ENCODE results near the gene RNF145. TPM values are rescaled to one million over a fixed set of nuclear protein-coding genes. Genes with fewer than 3 reads are reported as not detected.
"Not testable (repeated sequence)": the region's sequence is repeated elsewhere in the genome, so short reads cannot be mapped to it uniquely, and the experiment has no call there.

The RNF145 gene
- total RNA-seq, 2 experiments from 2014 or later: 102 to 107 TPM

DNA sequence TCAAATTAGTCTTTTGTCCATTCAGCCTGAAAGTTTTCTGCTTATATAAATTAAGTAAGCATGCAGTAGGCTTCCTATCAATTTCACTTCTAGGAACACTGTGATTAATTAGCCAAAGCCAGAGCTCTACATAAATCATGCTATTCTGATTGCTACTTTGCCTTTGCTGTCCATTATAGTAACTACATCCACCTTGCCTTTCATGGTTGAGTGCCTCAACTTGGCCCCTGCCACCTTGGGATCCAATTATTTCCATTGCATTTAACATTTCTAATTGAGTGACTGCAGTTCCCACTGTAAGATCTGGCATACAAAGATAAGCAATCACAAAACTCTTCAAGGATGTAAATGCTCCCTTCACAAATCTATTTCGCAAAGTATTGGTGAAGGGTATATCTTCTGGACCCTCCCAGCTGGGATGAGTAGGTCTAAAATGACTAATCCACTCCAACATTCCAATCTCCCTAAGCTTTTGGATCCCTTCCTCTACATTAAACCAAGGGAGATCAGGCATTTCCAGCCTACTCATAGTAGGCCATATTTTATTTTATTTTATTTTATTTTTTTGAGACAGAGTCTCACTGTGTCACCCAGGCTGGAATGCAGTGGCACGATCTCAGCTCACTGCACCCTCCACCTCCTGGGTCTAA, 26.6 kb upstream of the RNF145 start:
- H3K4me3 Mint-ChIP-seq; ATAC-seq (ENCODE audit: low read depth); H3K4me1 Mint-ChIP-seq; H3K27ac Mint-ChIP-seq; DNase-seq; H3K36me3 Mint-ChIP-seq; H3K9me3 Mint-ChIP-seq; H3K27me3 Mint-ChIP-seq; POLR2A ChIA-PET: not testable (repeated sequence)

DNA sequence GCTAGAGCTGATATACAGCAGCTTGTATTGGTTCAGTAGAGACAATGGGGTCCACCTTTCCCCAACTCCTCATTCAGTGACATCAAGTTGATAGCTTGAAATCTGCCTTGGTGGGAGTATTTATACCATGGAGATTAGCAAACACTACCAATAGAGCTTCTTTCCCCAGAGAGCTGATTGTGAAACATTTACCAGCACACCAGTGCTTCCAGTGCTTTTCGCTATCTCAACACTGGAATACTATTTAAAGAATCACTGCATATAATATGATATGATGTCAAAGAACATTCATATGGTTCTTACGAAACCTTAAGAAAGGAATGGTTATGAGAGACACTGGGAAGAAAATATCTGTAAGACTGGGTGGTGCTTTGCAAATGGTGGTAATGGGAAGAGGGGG, 21.8 kb upstream of the RNF145 start:
- Mint-ChIP-seq H3K4me3 (no peak overlapping the region), H3K36me3 (no peaks in the 10 kb centered on the region), H3K4me1 (no peaks in the 10 kb centered on the region), H3K27ac (no peak overlapping the region), H3K27me3 (no peaks in the 10 kb centered on the region), H3K9me3 (peaks cover 2% of the 10 kb centered on the region)
- DNase-seq: no peak
- no peak for ATAC-seq (ENCODE audit: low read depth)
- POLR2A ChIA-PET: no interaction called here

DNA sequence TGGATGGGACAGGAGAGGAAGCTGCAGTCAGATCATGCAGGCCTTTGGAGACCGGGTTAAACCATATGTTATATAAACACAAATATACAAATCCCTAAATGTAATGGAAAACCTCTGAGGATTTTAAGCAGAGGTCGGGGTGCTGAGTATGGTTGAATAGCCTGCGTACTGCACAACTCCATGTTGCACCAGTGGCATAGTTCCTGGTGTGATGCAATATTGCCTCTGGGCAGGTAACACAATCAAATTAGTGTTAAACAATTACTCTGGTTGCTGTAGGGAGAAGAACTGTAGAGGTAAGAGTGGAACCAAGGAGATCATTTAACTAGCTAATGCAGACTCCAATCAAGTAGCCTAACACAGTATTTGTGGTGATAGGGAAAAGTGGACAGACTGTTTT, 21.3 kb upstream of the RNF145 start:
- Mint-ChIP-seq H3K4me1 (no peaks in the 10 kb centered on the region), H3K27me3 (no peaks in the 10 kb centered on the region), H3K36me3 (no peaks in the 10 kb centered on the region), H3K9me3 (peaks cover 2% of the 10 kb centered on the region), H3K27ac (no peak overlapping the region), H3K4me3 (no peak overlapping the region)
- POLR2A ChIA-PET: no interaction called here
- DNase-seq: no peak
- ATAC-seq (ENCODE audit: low read depth): no peak

DNA sequence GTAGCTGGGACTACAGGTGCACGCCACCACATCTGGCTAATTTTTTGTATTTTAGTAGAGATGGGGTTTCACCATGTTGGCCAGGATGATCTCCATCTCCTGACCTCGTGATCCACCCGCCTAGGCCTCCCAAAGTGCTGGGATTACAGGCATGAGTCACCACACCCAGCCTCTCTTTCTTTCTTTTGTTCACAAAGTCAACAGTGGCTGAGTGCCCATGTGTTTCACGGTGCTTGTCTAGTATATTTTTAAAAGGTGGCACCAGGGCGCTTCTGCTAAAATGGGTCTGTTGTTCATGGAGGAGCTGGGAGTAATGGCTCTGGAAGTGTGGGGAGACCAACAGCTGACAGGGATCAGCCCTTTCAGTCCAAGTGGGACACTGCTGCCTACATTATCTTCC, 18.7 kb upstream of the RNF145 start:
- H3K9me3 Mint-ChIP-seq; H3K27ac Mint-ChIP-seq; DNase-seq; H3K4me3 Mint-ChIP-seq; H3K27me3 Mint-ChIP-seq; H3K36me3 Mint-ChIP-seq; H3K4me1 Mint-ChIP-seq; ATAC-seq (ENCODE audit: low read depth); POLR2A ChIA-PET: not testable (repeated sequence)

DNA sequence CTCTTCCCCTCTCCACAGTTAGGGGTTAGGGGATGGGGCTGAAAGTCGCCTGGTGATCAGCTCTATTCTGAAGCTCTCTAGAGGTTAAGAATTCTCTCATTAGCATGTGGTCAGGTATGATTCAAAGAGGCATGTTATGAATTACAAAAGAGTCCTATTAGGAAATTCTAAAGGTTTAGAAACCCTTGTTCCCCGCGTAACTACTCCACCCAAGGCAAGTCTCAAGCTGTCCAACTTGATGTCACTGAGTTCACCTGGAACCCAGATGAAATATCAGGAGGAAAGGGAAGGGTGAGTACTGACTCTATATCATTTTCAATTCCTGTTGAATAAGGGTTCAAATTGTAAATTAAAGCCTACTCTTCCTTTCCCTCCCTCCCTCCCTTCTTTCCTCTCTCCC, 18.1 kb upstream of the RNF145 start:
- no peak for ATAC-seq (ENCODE audit: low read depth)

DNA sequence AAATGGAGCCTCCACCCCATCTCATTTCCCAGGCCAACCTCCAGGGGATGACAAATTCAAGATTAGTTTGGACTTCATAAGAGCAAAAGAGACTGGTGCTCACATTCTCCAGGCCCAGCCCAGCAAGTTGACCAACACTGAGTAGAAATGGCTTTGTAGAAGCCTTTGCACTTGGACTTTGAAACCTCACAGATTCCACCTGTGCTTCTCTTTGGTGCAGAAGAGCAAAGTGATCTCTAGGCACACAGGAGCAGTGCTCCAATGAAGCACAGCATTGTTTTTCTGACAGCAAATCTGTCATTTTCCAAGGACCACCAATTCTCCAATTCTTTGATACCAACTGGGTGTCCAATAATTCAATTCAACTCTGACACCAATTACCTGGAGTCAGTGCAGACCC, 17.1 kb upstream of the RNF145 start:
- ATAC-seq (ENCODE audit: low read depth) (no peak), DNase-seq (no peak)
- POLR2A ChIA-PET: no interaction called here
- no peak overlapping the region for H3K27ac Mint-ChIP-seq
- H3K9me3 Mint-ChIP-seq: peaks cover 4% of the 10 kb centered on the region
- no peak overlapping the region for H3K4me3 Mint-ChIP-seq
- H3K27me3 Mint-ChIP-seq: no peaks in the 10 kb centered on the region
- H3K36me3 Mint-ChIP-seq: peaks cover 3% of the 10 kb centered on the region
- H3K4me1 Mint-ChIP-seq: peaks cover 2% of the 10 kb centered on the region

More for the DNA sequence above, 18.1 kb upstream of the RNF145 start:
- peaks cover 2% of the 10 kb centered on the region for H3K9me3 Mint-ChIP-seq
- peaks cover under 1% of the 10 kb centered on the region for H3K4me1 Mint-ChIP-seq
- no peak overlapping the region for H3K27ac Mint-ChIP-seq
- no peaks in the 10 kb centered on the region for H3K27me3 Mint-ChIP-seq
- DNase-seq: no peak
- H3K36me3 Mint-ChIP-seq: peaks cover under 1% of the 10 kb centered on the region
- POLR2A ChIA-PET: no interaction called here
- H3K4me3 Mint-ChIP-seq: no peak overlapping the region

DNA sequence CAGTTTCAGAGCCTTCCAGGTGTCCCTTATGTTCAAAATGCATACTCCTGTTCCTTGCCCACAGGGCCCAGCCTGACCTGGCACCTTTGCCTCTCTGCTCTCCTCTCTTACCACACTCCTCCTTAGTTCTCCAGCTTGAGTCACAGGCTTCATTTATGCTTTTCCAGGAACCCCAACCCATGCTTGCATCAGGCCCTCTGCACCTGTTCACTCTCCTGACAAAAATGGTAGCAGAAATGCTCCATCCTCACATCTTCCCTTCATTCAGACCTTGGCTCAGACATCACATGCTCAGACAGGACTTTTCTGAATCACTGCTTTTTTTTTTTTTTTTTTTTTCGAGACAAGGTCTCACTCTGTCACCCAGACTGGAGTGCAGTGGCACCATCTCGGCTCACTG, 15.1 kb upstream of the RNF145 start:
- peaks cover 4% of the 10 kb centered on the region for H3K9me3 Mint-ChIP-seq
- H3K27me3 Mint-ChIP-seq: no peaks in the 10 kb centered on the region
- no peak for ATAC-seq (ENCODE audit: low read depth)
- POLR2A ChIA-PET: interaction anchor here (0.7 kb wide), 1 partner anchor 20 kb away, joined by 4 read pairs; no protein-coding TSS in a partner anchor
- DNase-seq: no peak
- H3K4me3 Mint-ChIP-seq: no peak overlapping the region
- peaks cover 2% of the 10 kb centered on the region for H3K4me1 Mint-ChIP-seq
- peaks cover 4% of the 10 kb centered on the region for H3K36me3 Mint-ChIP-seq
- H3K27ac Mint-ChIP-seq: no peak overlapping the region

DNA sequence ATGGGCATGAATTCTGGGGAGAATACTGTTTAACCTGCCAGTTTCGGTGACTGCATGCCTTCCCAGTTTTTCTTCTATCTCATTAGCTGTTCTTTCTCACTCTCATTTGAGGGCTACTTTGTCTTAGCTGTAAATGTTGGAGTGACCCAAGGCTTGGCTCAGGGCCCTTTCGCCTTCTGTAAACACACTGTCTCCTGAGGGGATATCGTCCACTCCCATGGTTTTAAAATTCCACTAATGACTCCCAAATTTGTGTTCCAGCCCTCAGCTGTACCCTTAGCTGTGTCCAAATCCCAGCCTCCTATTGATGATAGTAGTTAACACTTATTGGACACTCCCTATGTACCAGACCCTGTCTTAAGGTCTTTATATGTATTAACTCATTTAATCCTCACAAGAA, 14.1 kb upstream of the RNF145 start:
- Mint-ChIP-seq H3K4me1 (peaks cover 2% of the 10 kb centered on the region), H3K27me3 (no peaks in the 10 kb centered on the region), H3K27ac (no peak overlapping the region), H3K36me3 (peaks cover 4% of the 10 kb centered on the region), H3K9me3 (peaks cover 4% of the 10 kb centered on the region), H3K4me3 (no peak overlapping the region)
- ATAC-seq (ENCODE audit: low read depth): no peak
- no peak for DNase-seq
- POLR2A ChIA-PET: no interaction called here

DNA sequence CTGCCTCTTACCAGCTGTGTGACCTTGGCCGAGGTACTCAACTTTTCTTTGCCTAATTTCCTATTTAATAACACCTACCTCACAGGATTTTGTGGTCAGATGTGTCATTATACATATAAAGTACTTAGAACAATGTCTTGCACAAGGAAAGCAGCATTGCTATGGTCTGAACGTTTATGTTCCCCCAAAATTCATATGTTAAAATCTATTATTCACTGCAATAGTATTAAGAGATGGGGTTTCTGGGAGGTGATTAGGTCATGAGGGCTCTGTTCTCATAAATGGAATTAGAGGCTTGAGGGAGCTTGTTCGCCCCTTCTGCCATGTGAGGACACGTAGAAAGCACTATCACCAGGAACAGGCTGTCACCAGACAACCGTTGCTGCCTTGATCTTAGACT, 10.9 kb upstream of the RNF145 start:
- no peak for ATAC-seq (ENCODE audit: low read depth)
- Mint-ChIP-seq H3K27me3 (no peaks in the 10 kb centered on the region), H3K36me3 (peaks cover 4% of the 10 kb centered on the region), H3K9me3 (peaks cover 2% of the 10 kb centered on the region), H3K4me1 (peaks cover 3% of the 10 kb centered on the region), H3K4me3 (no peak overlapping the region), H3K27ac (no peak overlapping the region)
- DNase-seq: no peak
- POLR2A ChIA-PET: no interaction called here

DNA sequence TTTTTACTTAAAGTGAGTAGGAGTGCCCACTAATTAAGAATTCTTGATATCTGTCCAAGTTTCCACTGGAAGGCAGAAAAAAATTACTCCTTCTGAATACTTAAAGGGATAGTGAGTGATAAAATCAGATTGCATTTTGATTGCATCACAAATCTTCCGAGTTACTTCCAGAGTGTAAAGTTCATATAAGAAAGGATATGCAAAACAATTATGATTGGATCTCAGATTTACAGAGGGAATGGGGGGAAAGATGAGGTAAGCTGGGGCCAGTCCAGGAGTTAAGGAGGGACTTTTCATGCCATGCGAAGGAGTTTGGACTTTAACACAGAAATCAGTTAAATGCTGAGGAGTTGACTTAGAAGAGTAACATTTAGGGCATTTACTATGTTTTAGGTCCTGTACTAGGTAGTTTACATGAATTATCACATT, 9.3 kb upstream of the RNF145 start:
- peaks cover 3% of the 10 kb centered on the region for H3K4me1 Mint-ChIP-seq
- POLR2A ChIA-PET: no interaction called here
- H3K9me3 Mint-ChIP-seq: peaks cover 2% of the 10 kb centered on the region
- DNase-seq (no peak), ATAC-seq (ENCODE audit: low read depth) (no peak)
- no peaks in the 10 kb centered on the region for H3K27me3 Mint-ChIP-seq
- peaks cover 4% of the 10 kb centered on the region for H3K36me3 Mint-ChIP-seq
- H3K4me3 Mint-ChIP-seq: no peak overlapping the region
- no peak overlapping the region for H3K27ac Mint-ChIP-seq

DNA sequence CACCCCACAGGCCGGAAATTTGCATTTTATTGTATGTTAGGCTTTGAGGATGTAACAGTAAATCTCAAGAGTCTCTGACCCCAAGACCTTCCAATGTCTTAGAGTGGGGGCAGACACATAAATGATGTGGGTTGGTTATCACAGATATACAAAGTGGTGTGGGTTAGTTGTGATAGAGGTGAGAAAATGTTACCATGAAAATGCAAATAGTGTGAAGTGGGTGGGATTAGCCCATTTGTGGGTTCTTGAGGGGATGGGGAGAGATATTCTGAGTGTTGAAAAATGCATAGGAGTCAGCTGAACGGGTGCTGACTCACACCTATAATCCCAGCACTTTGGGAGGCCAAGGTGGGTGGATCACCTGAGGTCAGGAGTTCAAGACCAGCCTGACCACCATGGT, 7.9 kb upstream of the RNF145 start:
- no peaks in the 10 kb centered on the region for H3K9me3 Mint-ChIP-seq
- H3K27ac Mint-ChIP-seq: no peak overlapping the region
- no peaks in the 10 kb centered on the region for H3K27me3 Mint-ChIP-seq
- DNase-seq: no peak
- POLR2A ChIA-PET: no interaction called here
- H3K4me1 Mint-ChIP-seq: peaks cover 7% of the 10 kb centered on the region
- H3K4me3 Mint-ChIP-seq: no peak overlapping the region
- H3K36me3 Mint-ChIP-seq: peaks cover 2% of the 10 kb centered on the region
- no peak for ATAC-seq (ENCODE audit: low read depth)

DNA sequence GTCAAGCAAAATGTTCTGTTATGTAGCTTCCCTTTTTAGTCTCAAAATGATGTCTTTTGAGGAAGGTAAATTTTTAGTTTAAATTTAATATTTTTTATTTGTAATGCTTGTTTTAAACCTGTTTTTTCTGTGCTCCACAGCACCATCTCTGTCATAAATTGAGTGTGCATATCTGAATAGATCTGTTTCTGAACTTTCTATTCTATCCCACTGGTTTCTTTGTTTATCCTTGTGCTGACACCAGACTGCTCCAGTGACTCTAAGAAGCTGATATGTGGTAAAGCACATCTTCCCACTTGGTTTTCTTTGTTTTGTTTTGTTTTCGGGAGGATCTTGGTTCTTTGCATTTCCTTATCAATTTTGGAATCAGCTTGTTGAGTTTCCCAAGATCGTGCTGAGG, 7.1 kb upstream of the RNF145 start:
- POLR2A ChIA-PET: no interaction called here
- no peak overlapping the region for H3K27ac Mint-ChIP-seq
- DNase-seq: no peak
- H3K4me1 Mint-ChIP-seq: peaks cover 11% of the 10 kb centered on the region
- ATAC-seq (ENCODE audit: low read depth): no peak
- H3K27me3 Mint-ChIP-seq: no peaks in the 10 kb centered on the region
- no peaks in the 10 kb centered on the region for H3K9me3 Mint-ChIP-seq
- H3K36me3 Mint-ChIP-seq: peaks cover under 1% of the 10 kb centered on the region
- no peak overlapping the region for H3K4me3 Mint-ChIP-seq

DNA sequence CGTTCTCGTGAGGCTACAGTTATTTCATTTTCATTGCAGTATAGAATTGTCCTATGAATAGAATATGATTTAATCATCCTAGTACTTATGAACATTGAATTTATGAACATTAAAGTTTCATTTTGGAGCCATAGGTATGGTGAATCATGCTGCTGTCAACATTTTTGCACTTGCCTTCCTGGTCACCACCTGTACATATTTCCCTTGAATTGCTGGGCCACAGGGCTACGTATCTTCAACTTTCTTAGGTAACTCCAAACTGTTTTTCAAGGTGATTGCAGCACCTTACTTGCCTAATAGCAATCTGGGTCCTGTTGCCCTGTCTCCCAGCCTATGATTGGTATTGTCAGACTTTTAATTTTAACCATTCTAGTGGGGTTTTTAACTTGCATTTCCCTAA, 6.5 kb upstream of the RNF145 start:
- no peaks in the 10 kb centered on the region for H3K27me3 Mint-ChIP-seq
- ATAC-seq (ENCODE audit: low read depth): no peak
- H3K36me3 Mint-ChIP-seq: no peaks in the 10 kb centered on the region
- H3K27ac Mint-ChIP-seq: no peak overlapping the region
- H3K4me3 Mint-ChIP-seq: no peak overlapping the region
- peaks cover 13% of the 10 kb centered on the region for H3K4me1 Mint-ChIP-seq
- no peaks in the 10 kb centered on the region for H3K9me3 Mint-ChIP-seq
- no peak for DNase-seq
- POLR2A ChIA-PET: no interaction called here

DNA sequence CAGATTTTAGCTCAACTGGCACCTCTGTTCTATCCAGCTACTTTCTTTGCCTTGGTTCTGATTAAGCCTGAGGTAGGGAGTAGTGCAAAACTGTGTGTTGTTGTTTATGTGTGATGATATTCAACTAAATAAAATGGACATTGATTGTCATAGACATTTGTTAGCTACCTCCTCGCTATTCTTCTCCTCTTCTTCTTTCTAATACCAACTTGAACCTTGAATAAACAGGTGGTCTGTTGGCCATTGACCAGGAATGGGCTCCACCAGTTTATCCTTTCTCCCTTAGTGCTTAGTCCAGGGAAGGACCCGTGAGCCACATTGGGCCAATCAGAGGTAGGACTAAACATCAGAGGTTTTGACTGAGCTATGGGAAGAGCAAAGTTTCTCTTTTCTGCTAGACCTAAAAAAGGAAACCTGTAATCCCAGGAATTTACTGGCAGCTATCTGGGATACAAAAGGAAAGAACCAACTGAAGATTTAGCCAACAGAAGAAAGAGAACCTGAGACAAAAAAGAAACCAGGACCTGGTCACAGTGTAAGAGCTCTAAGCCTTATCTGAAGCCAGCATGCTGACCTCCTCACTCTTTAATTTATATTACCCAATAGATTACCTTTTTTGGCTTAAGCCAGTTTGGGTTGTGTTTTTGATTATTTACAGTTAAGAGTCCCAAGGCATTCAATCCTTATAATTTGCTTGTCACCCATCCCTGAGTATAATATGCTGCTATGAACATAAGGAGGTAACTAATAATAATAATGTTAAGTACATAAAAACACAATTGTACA, 5.3 kb upstream of the RNF145 start:
- H3K27ac Mint-ChIP-seq: no peak overlapping the region
- no peaks in the 10 kb centered on the region for H3K9me3 Mint-ChIP-seq
- H3K4me1 Mint-ChIP-seq: peaks cover 25% of the 10 kb centered on the region
- ATAC-seq (ENCODE audit: low read depth) (no peak), DNase-seq (no peak)
- H3K27me3 Mint-ChIP-seq: no peaks in the 10 kb centered on the region
- H3K4me3 Mint-ChIP-seq: no peak overlapping the region
- H3K36me3 Mint-ChIP-seq: no peaks in the 10 kb centered on the region
- POLR2A ChIA-PET: interaction anchor here (1.5 kb wide), 1 partner anchor 9 kb away, joined by 3 read pairs; no protein-coding TSS in a partner anchor

All from activated naive CD8-positive, alpha-beta T cell treated with anti-CD3 and anti-CD28 coated beads, Interleukin-2, amount 10 ng/mL, durations not matched to agents 7 days and 5 days (primary cell).